HG03025 (cell line): ENCODE results near the gene TSFM.

Experiments used
- ATAC-seq: cut with Tn5 transposase; IDR thresholded peaks from one replicate; pipeline ENCODE4 v1.9.1; 2021; ENCODE audit warnings: mild to moderate bottlenecking, moderate library complexity; ENCODE audit not compliant: unreplicated experiment, low FRiP score

TSFM gene

DNA sequence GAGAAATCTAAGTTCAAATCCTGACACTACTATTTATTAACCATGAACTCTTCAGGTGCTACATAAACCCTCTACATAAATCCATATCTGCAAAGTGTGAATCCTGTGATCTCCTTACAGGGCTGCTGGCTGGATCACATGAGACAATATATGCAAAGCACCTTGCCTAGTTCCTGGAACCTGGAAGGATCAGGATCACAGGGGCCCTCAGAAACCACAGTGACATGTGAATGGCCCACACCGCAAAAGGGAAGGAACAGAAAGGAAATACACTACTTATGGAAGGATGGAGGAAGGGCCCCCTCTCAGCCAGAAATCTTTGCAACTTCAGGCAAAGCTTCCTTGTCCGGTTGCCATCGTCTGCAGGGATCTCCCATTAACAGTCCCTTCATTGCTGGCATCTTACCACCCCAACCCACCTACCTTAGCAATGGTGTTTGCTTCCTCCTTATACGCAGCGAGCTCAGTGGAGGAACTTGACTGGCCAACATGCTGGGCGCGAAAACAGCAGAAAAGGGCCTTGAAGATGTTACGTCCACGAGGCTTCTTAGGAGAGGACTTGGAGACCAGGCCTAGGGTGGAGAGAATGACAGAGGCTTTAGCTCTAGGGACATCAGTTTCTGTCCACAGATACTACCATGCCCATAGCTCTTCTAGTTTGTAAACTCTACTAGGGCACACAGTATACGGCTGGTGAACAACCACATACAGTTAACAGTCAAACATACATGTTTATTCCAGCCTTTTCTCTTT is 46.6 kb downstream of the TSFM start:
- ATAC-seq = no peak

DNA sequence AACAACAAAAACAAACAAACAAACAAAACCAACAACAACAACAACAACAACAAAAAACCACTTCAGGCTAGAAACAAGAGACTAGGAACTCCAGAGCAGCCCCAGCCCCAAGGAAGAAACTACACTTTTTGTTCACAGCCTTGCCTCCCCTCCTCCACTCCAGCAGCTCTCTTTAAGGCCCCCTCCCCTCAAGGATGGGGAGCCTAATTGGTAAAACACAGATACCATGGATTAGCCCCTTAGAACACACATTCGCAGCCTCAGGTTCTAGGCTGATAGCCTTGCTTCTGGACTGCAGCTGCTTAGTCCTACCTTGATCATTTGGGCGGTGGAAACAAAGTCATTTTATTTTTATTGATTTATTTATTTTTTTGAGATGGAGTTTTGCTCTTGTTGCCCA is 47.8 kb downstream of the TSFM start:
- ATAC-seq = no peak

DNA sequence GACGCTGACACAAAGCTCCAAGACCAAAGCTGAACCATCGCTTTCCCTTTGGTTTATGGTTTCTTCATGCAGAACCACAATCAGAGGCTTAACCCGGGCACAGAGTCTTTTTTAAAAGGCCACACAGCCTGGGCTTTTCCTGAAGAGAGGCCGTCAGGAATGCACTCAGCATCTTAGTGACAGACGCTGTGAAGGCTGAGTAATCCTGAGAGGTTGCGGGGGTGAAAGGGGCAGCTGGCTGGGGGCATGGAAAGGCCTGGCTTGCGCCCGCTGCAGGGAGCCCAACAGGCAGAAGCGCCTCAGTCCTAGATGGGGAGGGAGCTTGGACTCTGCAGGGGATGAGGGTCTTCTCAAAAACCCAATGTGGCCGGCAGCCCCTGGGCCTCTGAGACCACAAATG is 50.4 kb downstream of the TSFM start:
- no peak for ATAC-seq

DNA sequence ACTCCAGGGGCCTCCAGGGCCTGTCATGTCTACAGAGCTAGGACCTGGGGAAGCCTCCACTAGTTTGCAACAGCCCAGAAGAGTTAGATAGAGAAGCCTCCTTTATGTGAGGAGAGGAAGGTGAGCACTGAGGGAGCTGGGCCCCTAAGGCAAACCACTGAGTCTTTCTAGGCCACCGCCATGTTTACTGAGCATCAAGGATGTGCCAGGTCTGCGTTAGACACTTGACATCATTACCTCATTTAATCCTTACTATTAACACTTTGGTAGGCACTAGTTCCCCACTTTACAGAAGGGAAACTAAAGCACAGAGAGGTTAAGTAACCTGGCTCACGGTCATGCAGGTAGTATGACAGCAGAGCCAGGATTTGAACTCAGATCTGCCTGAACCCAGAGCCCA is 51.1 kb downstream of the TSFM start:
- ATAC-seq = no peak

DNA sequence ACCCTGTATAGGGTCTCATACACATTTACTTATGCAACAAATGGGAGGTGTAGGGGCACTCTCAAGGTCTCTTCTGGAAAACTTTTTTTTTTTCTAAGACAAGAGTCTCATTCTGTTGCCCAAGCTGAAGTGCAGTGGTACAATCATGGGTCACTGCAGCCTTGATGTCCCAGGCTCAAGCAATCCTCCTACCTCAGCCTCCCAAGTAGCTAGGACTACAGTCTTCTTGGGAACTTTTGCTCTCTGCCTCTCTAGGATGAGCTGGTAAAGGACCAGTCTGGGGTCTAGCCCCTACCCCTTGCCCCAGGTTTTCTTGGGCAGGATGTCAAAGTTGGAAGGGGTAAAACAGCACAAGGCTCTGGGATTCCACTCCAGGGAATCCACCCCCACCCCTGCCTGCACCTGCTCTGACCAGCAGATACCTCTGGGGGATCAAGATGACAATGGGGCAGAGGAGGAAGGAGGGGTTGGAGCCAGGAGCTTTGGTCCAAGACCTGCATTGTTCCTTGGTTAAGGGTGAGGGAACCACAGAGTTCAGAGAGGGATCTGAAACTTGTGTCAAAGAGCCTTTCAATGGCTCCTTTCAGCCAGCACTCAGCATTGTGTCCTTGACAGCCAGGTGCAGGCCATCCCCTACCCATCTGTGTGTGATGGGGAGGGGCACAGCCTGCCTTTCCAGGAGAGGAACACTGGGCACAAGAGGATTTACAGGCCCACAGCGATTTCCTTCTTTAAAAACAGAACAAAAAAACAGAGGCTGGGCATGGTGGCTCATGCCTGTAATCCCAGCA is 51.7 kb downstream of the TSFM start:
- no peak for ATAC-seq

DNA sequence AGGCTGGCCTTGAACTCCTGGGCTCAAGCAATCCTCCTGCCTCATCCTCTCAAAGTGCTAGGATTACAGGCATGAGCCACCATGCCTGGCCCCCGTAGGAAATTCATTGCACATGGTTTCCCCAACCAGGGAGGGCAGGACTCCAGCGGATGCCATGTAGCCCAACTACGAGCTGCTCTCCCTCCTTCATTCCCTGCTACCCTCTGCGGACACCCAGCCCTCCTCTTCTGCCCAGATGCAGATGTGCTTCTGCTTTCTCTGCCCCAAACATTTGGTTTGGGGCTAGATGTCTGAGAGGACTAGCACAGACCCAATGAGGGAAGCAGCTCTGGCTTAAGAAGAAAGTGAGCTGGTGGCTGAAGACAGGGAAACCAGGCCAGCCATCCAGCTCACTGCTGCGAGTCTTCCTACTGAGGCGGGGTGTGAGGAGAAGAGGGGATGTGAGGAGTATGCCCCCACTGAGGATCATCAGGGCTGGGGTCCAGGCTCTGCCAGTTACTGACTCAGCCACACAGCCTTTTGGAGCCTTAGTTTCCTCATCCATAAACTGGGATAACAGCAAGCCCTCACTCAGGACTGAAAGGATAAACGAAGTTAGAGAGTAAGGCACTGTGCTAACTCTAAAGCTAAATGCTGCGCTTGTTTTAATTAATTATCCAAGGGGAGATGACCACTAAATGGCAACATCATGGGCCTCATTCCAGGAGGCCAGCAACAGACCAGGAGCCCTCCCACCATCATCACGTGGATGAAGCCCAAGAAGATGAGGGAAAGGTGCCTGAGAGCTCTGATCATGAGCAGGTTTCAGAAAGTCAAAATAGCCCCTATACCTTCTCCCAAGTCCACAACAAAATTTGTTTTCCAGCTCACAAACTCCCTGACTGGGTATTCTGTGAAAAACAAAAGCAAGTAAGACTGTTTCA is 53.0 kb downstream of the TSFM start:
- no peak for ATAC-seq

DNA sequence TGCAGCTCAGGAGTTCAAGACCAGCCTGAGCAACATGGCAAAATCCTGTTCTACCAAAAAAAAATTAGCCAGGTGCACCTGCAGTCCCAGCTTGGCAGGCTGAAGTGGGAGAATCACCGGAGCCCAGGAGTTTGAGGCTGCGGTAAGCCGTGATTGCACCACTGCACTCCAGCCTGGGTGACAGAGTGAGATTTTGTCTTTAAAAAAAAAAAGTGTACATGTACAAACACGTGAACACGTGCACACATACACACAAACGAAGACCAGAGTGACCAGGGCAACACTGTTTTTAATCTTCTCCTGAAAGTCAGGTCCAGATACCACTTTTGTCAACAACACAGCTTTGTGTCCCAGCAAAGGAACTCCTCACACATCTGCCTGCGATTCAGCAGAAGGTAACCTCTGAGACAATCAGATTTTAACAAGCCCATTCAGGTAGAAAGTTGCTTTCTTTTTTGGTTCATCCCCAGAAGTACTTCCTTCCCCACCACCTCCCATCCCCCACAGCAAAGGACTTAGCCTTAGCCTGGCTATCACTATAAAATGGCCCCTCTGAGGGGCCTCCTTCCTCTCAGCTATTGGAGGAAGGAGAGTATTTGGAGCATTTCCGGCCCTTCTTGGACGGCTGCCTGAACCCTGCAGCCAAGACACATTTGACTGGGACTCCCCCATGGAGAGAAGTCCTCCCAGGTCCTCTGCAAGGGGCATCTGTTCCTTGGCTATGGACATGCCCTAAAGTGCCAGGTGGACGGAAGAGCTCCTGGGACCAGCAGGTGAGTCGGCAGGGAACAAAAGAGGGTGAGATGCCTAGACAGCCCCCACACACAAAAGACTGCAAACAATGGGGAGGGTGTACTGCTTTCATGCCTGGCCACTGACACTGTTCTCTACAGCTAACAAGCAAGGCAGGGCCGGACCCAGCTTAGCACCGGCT is 54.1 kb downstream of the TSFM start:
- ATAC-seq = no peak

DNA sequence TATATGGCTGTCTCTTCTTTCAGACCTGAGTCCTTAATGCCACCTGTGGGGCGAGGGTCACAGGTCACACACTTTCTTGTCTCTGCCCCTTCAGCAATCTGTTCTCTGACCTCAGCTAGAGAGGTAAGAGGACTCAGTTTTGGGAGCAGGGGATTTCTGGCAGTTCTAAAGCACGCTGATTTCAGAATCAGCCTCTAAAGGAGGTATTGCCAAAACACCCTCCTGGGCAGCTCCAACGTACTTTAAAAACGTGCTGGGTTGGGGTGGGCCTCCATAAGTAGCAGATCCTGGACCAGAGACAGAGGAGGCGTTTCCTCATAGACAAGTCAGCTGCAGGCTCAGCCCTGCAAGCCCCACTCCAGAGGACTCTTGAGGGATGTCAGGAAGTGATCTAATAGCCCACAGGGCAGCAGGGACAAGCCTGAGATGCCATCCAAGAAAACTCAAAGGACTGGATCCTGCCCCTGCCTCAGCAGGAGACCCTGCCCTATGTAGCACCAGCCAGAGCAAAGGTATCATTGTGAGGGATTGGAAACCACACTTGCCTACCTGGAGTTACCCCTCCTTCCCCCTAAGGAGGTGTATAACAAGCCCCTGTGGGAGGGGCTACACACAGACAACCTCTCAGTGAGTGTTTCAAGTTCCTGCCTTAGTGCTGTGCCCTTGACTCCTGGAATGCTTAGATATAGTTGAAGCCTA is 55.4 kb downstream of the TSFM start:
- ATAC-seq = no peak

DNA sequence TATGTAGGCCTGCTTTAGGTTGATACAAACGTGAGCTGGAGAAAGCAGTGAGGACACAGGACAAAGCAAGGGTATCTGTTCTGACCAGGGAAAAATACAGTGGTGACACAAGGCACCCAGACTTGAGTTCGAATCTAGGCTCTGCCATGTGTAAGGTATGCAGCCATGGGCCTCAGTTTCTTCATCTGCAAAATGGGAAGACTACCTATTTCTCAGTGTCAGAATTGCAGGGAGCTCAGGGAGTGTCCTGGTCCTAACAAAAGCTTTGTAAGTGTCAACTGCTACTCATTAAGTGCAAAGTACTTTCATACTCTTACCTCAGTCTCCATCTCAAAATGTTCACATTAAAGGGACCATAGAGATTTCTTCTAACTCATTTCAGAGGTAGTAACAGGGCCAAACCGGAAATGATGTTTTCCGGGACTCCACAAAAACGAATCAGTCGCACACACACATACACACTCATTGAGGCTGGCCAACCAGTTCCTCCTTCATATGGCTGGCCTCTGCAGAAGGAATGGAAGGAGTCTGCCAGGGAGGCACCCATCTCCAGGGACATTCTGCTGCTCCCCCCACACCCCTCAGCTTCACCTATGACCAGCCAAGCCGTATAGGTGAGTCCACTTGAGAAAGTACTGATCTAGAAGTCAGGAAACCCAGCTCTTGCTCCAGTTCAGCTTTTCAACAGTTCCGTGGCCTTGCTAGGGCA is 56.2 kb downstream of the TSFM start:
- no peak for ATAC-seq

DNA sequence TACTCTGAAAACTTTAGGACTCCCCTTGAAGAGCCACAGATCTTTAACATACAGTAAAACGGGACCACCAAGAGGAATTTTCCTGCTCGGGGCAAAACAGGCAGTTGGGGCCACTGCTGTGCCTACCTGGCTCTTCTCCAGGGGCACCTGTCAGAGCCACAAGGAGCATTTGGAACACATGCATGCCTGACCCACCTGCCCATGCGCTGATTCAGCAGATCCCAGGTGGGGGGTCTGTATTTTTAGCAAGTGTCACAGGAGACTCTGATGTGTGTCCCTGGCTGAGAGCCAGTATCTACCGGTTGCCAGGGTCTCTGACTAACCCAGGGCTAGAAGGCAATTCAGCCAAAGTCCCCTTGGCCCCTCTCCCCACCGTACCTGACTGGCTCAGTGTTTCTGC is 57.4 kb downstream of the TSFM start:
- ATAC-seq = no peak

DNA sequence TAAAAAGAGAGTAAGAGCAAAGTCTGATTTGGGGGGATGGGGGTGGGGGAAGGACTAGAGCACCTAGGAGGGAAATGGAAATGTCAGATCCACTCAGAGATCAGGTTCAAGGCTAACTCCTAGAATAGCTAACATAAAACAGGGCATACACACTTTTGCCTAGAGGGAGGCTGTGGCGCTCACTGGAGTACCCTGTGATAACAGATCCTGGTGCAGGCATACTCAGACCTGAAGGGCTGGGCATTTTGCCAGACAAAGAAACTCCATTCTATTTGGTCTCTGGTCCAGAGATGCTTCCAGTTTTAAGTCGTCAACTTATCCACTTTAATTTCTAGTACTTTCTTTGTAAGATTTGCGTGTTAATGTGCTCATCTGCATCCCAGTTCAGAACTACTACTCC is 58.1 kb downstream of the TSFM start:
- no peak for ATAC-seq

DNA sequence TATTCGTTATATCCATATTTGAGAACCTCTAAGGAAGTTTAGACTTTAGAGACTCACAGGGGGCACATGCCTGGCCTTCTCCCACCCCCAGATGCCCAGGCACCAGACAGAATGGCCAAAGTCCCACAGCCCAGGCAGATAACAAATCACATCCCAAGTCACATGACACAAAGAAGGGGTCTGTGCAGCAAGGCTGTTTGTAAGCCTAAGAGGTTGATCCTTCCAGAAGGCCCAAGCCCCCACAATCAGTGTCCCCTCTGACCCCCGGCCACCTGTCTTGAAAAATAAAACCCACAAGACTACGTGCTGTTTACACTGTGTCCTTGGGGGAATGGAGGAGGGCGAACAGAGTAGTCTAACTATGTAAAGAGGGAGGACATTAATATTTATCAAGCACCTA is 58.9 kb downstream of the TSFM start:
- ATAC-seq = no peak

DNA sequence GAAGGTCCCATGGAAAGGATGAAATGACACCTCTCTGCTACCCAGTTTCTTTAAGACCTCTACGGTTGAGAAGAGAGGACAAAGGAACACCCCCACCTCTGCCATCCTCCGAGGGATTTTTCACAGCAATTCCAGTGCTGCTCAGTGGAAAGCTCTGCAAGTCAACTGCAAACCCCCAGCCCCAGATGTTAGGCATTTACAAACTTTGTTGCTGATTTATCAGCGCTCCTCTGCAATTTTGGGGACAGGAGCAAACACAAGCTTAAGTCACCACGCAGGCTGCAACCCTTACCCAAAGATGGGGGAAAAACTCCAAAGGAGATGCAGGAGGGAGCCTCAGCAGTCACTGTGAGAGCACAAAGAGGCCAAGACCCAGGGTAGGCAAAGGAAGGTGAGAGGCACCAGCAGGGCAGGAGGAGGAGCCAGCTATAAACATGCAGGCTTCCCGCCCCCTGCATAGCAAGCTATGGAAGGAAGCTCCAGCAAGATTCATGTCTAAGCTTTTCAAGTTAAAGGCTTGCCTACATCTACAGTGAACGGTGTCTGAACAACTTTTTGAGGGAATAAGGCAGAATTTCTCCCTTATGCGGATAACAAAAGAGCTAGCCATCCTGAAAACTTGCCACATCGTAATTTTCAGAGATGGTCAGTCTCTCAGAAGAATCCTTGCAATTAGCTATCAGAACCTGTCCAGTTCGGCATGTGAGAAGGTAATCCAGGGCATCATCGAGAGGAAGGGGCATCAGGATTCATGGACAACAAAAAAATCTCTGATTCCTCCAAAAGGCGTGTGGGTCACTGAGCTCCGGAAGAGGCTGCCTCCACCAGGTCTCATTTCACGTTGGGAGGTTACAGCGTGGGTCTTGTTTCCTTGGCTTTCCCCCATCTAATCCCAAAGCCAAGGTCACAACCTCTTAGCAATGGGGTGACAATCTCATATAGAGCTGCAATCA is 60.0 kb downstream of the TSFM start:
- no peak for ATAC-seq

DNA sequence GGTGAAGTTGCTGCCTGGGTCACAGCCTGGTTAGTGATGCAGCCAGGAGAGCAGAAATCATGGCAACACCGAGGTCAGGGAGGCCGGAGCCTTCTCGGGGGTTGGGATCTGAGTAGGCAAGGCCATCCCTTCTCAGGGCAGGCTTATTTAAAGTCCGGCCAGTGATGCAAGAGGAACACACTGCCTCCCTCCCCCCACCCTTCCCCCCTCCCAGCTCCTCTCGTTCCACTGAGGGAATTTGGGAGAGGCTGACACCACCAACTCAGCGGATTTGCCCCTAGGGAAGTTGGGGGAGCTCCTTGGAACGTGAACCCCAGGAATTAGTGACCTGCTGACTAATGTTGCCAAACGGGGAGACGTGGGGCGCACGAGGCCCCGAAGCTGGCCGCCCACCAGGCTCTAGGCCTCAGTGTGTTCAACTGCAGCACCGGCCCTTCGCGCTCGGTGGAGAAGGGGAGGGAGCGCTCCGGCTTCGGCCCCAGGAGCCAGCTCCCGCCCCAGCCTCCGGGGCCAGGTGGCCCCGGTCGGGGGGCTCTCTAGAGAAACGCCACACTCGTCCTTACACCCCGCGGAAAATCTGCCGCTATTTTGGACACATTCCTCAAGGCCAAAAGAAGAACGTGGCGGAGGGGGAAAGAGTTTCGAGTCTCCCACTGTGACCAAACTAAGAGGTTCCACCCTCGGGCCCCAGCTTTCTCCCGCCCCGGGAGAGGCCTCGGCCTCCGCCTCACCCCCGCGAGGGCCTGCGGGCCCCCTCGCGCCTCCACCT is 62.3 kb downstream of the TSFM start:
- ATAC-seq = no peak

DNA sequence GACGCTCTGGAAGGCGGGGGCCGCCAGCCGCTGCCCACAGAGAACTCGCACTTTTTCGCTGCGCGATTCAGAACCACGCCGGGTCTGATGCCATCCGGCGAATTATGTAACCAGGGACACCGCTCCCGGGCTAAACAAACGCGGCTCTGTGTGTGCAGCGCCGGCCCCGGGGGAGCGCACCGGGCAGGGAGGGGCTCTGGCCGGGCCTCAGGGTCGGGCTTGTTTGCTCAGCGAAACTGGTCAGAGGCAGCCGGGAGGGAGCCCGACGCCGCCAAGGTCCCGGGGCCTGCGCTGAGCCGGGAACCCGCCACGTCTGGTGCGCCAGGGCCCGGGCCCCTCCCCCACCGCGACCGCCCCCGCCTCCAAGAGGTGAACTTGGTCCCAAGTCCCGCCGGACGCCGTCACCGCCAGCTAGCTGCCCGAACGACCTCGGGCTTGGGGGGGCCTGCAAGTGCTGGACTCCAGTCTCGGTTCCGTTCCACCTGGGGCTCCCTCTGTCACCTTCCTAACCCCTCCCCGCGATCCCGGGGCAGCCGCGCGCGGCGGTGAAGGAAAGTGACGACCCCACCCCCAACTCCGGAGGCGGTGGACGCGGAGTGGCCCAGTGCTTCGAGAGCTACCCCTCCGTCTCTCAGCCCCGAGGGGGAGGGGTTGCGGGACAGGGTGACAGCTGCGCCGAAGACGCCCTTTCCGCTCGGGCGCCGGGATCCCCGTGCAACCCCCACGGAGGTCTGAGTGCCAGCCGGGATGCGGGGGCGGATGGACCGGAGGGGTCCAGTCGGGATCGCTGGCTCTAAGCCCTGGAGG is 63.1 kb downstream of the TSFM start:
- peak; percentile 24 for ATAC-seq

DNA sequence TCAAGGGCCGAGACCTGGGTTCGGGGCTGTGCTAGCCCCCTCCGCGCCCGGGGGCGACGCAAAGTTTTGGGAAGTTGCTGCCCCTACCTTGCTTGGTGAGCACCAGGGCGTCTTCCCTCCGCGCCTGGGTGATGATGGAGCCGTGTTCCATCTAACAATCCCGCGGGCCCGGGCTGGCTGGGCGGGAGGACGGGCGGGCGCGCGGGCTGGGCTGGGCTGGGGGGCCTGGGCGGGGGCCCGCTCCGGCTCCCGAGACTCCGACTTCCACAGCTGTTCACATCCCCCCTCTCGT is 63.6 kb downstream of the TSFM start:
- no peak for ATAC-seq
